HG03280 (cell line): ENCODE data around the gene F7.
"Not testable (repeated sequence)": the region's sequence is repeated elsewhere in the genome, so short reads cannot be mapped to it uniquely, and the experiment has no call there.

Experiments
- ATAC-seq: cut with Tn5 transposase; IDR thresholded peaks from one replicate; pipeline ENCODE4 v1.9.1; 2021; ENCODE audit warnings: mild to moderate bottlenecking, moderate library complexity; ENCODE audit not compliant: unreplicated experiment

F7 gene

GRCh38 chr13:113105032-113105920, at the start of gene F7:
TSS of gene F7 (plus strand) at chr13:113105791. CDS start at chr13:113105842, 51 bp downstream.
- no peak for ATAC-seq

GRCh38 chr13:113057084-113057483, 48.5 kb upstream of the F7 start:
- ATAC-seq: no peak

GRCh38 chr13:113057559-113057958, 48.0 kb upstream of the F7 start:
- ATAC-seq: not testable (repeated sequence)

- no peak for ATAC-seq
Measured at GRCh38 chr13:113058129-113058987, 47.2 kb upstream of the F7 start.

- no peak for ATAC-seq
Measured at GRCh38 chr13:113058988-113059850, 46.4 kb upstream of the F7 start.

- no peak for ATAC-seq
Measured at GRCh38 chr13:113059891-113060290, 45.7 kb upstream of the F7 start.

GRCh38 chr13:113060557-113061270, 44.9 kb upstream of the F7 start:
- ATAC-seq: no peak

GRCh38 chr13:113061271-113061625, 44.3 kb upstream of the F7 start:
- no peak for ATAC-seq

- no peak for ATAC-seq
Measured at GRCh38 chr13:113061796-113062425, 43.7 kb upstream of the F7 start.

GRCh38 chr13:113062691-113063090, 42.9 kb upstream of the F7 start:
- ATAC-seq: no peak

GRCh38 chr13:113063091-113063491, 42.5 kb upstream of the F7 start:
- no peak for ATAC-seq

- ATAC-seq: no peak
Measured at GRCh38 chr13:113064000-113064533, 41.5 kb upstream of the F7 start.

GRCh38 chr13:113064534-113065405, 40.8 kb upstream of the F7 start:
- no peak for ATAC-seq

GRCh38 chr13:113065406-113066141, 40.0 kb upstream of the F7 start:
- ATAC-seq: no peak

GRCh38 chr13:113066142-113066455, 39.5 kb upstream of the F7 start:
- no peak for ATAC-seq

- ATAC-seq: no peak
Measured at GRCh38 chr13:113066746-113067145, 38.8 kb upstream of the F7 start.

GRCh38 chr13:113069861-113070805, 35.5 kb upstream of the F7 start:
- ATAC-seq: no peak
